Measurements from ENCODE around the gene KIRREL3.

KIRREL3 gene

GRCh38 chr11:127000291-127000968 is at the start of gene KIRREL3:
KIRREL3 (minus strand) TSS chr11:127000770.
- DNase-seq = no peak

- DNase-seq = no peak
These were observed 49.6 kb upstream of the KIRREL3 start for GRCh38 chr11:127050186-127050585.

GRCh38 chr11:127049486-127049885 is 48.9 kb upstream of the KIRREL3 start:
- DNase-seq = no peak

GRCh38 chr11:127044535-127044934 is 44.0 kb upstream of the KIRREL3 start:
- no peak for DNase-seq

- no peak for DNase-seq
These were observed 41.9 kb upstream of the KIRREL3 start for GRCh38 chr11:127042445-127042844.

GRCh38 chr11:127039591-127039990 is 39.0 kb upstream of the KIRREL3 start:
- DNase-seq = no peak

- no peak for DNase-seq
These were observed 37.0 kb upstream of the KIRREL3 start for GRCh38 chr11:127037596-127037995.

- no peak for DNase-seq
These were observed 36.4 kb upstream of the KIRREL3 start for GRCh38 chr11:127037001-127037400.

- no peak for DNase-seq
These were observed 35.3 kb upstream of the KIRREL3 start for GRCh38 chr11:127035824-127036223.

GRCh38 chr11:127034973-127035372 is 34.4 kb upstream of the KIRREL3 start:
- no peak for DNase-seq

GRCh38 chr11:127028648-127029047 is 28.1 kb upstream of the KIRREL3 start:
- no peak for DNase-seq

GRCh38 chr11:127027789-127028188 is 27.2 kb upstream of the KIRREL3 start:
- DNase-seq = no peak

GRCh38 chr11:127027000-127027399 is 26.4 kb upstream of the KIRREL3 start:
- no peak for DNase-seq

- no peak for DNase-seq
These were observed 23.4 kb upstream of the KIRREL3 start for GRCh38 chr11:127023991-127024390.

- no peak for DNase-seq
These were observed 18.2 kb upstream of the KIRREL3 start for GRCh38 chr11:127018683-127019279.

- DNase-seq = no peak
These were observed 16.9 kb upstream of the KIRREL3 start for GRCh38 chr11:127017482-127017881.

GRCh38 chr11:127013550-127013949 is 13.0 kb upstream of the KIRREL3 start:
- DNase-seq = no peak

GRCh38 chr11:127006311-127006710 is 5.7 kb upstream of the KIRREL3 start:
- DNase-seq = no peak

- DNase-seq = no peak
These were observed 2.9 kb upstream of the KIRREL3 start for GRCh38 chr11:127003260-127003981.

GRCh38 chr11:127002669-127003259 is 2.2 kb upstream of the KIRREL3 start:
- DNase-seq = no peak

- no peak for DNase-seq
These were observed 411 bp upstream of the KIRREL3 start for GRCh38 chr11:127000981-127001380.

- no peak for DNase-seq
These were observed 1.2 kb downstream of the KIRREL3 start for GRCh38 chr11:126999366-126999765.

GRCh38 chr11:126997641-126998040 is 2.9 kb downstream of the KIRREL3 start:
- no peak for DNase-seq

- no peak for DNase-seq
These were observed 3.4 kb downstream of the KIRREL3 start for GRCh38 chr11:126997196-126997595.

Data from suppressor macrophage treated with lipopolysaccharide for 1 hour (primary cell).